OCI-M1 (cell line): ENCODE data around the gene SHISAL1.

Experiments used
- DNase-seq: peaks from one replicate; lab custom pipeline; 2025; lab: John Stamatoyannopoulos, UW

Gene SHISAL1

DNA sequence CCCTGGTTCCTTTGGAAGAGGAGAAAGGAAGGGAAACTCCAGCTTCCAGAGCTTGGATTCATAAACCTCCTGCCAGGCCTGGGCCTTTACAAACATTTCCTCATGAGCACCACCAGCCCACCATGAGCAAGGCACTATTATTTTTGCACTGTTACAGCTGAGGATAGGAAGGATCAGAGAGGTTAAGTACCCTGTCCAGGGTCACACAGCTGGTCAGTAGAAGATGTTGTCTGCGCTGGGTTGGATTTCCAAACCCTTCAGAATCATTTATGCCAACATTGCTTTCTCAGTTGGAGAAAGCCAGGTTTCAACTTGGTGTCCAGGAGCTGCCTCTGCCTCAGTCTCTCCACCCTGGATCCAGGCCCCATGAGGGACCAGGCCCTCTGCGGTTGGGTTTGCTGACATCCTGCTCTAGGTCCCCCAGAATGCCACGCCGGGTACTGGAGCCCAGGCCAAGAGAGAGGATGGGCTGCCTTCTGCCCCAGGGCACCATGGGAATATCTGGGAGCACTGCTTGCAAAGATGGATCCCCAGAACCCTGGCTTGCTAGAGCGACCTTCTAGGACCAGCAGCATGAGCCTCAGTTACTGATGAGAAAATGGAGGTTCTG lies 29.7 kb upstream of the SHISAL1 start:
- DNase-seq: no peak

- DNase-seq: no peak
Observed at GRCh38 chr22:44341431-44342346, 28.9 kb upstream of the SHISAL1 start.

GRCh38 chr22:44340271-44341239 lies 27.8 kb upstream of the SHISAL1 start:
- DNase-seq: no peak

- DNase-seq: no peak
Observed at GRCh38 chr22:44338906-44339305, 26.2 kb upstream of the SHISAL1 start.

- DNase-seq: no peak
Observed at GRCh38 chr22:44338177-44338810, 25.5 kb upstream of the SHISAL1 start.

GRCh38 chr22:44337678-44338004 lies 24.9 kb upstream of the SHISAL1 start:
- peak; percentile 2 for DNase-seq

DNA sequence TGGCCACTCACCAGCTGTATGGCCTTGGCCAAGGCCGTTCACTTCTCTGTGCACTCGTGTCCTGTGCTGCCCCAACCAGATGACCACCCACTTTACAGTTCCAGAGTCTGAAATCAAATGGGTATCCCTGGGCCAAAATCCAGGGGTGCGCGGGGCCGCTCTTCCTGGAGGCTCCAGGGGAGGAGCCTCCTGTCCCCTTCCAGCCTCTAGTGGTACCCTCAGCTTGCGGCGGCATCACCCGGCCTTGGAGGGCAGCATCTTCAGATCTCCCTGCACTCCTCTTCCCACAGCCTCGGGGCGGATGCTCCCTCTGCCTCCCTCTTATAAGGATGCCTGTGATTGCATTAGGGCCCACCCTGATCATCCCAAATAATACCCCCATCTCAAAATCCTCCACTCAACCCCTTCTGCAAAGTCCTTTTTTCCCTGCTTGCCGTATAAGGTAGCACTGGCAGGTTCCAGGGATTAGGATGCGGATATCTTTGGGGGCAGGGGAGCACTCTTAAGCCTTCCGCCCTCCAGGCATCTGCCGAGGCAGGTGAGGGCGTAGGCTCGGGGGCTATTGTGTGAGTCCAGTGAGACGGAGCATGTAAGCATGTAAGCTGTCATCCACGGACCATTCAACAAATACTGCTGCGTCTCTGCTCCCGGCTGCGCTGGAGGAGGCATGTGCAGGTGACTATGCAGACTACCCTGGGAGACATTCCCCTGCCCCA lies 24.4 kb upstream of the SHISAL1 start:
- no peak for DNase-seq

GRCh38 chr22:44335903-44336803 lies 23.4 kb upstream of the SHISAL1 start:
- no peak for DNase-seq

DNA sequence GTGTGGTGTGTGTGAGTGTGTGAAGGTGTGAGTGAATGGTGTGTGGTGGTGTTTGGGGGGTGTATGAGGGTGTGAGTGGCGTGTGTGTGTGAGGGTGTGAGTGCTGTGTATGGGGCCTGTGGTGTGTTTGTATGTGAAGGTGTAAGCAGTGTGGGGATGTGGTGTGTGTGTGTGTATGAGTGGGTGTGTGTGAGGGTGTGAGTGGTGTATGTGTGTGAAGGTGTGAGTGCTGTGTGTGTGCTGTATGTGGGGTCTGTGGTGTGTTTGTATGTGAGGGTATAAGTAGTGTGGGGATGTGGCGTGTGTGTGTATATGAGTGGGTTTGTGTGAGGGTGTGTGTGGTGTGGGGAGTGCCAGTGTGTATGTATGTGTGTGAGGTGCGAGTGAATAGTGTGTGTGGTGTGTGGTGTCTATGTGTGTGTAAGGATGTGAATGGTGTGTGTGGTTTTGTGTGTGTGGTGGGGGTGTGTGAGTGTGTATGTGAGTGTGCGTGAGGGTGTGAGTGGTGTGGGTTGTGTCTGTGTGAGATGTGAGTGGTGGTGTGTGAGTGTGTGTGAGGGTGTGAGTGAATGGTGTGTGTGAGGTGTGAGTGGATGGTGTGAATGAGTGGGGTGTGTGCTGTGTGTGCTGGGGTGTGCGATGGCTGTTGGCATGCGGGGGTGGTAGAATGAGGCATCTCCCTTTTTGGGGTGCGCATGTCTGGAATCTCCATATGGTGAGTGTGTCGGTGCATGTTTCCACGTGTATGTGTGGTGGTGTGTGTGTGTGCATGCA lies 22.5 kb upstream of the SHISAL1 start:
- DNase-seq: no peak

DNA sequence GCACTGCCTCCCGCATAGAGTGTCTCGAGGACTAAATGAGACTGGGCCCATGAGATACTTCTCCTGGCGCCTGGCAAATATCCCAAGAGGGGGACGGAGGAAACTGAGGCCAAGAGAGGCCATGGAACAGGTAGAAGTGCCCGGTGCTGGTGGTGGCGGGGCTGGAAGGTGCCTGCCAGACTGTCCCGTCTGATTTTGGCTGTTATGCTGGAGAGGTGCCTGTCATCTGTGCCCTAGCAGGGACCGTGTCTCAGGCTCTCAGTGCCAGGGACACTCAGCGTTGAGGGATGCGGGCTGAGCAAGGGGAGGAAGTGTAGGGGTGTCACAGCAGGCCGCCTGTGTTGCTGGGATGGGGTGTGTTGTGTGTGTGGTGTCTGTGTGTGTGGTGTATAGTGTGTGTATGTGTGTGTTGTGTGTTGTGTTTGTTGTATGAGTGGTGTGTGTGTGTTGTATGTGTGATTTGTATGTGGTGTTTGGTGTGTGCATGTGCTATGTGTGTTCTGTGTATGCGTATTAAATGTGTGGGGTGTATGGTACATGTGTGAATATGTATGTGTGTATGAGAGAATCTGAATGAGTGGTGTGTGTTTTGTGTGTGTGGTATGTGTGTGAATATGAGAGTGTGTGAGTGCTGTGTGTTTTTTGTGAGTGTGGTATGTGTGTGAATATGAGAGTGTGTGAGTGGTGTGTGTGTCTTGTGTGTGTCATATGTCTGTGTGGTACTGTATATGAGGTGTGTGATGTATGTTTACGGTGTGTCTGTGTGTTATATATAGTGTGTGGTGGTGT lies 21.3 kb upstream of the SHISAL1 start:
- DNase-seq: no peak

DNA sequence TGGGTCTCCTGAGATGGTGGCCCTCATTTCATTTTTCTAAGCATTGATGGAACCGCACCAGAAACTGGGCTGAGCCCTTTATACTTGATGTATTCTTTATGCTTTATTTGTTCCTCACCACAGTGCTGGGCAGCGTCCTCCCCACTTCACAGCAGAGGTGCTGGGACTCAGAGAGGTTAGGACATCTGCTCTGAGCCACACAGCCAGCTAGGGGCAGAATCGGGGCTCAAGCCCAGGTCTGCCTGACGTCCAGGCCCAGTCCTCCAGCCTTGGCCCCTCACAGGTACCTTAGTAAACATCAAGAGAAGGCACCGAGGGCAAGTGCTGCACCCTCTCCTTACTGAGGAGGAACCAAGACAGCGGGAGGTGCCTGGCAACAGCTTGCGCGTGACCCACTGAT lies 20.2 kb upstream of the SHISAL1 start:
- DNase-seq: no peak

DNA sequence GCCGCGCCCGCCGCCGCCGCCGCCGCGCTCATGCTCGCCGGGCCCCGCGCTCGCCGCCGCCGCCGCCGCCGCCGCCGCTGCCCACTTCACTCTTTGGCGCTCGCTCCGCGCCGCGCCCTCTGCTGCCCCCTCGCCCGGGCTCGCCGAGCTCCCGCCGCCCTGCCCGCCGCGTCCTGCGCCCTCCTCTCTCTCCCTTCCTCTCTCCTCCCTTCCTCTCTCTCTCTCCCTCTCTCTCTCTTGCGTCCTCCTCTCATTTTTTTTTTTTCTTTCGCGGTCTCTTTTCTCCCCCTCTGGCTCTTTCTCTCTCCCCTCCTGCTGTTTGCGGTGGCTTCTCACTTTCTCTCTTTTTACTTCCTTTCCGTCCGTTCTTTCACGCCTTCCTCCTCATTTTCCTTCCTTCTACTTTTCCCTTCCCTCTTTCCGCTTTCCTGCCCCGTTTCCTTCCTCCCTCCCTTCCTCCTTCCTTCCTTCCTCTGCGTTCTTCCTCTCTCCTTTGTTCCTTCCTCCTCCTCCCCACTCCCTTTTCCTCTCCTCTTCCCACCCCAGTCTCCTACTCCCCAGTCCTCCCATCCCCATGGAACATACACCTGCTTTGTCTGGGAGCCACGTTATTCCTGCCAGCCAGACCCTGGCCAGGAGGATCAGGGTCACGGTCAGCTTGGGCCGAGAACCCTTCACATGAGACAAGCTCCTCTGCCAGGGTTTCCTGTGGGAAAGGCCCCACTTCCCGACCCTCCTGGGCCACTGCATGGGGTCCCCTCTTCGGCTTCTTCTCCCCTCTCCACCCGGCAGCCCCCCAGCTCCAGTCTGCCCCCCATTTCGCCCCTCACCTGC lies 19.3 kb upstream of the SHISAL1 start:
- DNase-seq: no peak

DNA sequence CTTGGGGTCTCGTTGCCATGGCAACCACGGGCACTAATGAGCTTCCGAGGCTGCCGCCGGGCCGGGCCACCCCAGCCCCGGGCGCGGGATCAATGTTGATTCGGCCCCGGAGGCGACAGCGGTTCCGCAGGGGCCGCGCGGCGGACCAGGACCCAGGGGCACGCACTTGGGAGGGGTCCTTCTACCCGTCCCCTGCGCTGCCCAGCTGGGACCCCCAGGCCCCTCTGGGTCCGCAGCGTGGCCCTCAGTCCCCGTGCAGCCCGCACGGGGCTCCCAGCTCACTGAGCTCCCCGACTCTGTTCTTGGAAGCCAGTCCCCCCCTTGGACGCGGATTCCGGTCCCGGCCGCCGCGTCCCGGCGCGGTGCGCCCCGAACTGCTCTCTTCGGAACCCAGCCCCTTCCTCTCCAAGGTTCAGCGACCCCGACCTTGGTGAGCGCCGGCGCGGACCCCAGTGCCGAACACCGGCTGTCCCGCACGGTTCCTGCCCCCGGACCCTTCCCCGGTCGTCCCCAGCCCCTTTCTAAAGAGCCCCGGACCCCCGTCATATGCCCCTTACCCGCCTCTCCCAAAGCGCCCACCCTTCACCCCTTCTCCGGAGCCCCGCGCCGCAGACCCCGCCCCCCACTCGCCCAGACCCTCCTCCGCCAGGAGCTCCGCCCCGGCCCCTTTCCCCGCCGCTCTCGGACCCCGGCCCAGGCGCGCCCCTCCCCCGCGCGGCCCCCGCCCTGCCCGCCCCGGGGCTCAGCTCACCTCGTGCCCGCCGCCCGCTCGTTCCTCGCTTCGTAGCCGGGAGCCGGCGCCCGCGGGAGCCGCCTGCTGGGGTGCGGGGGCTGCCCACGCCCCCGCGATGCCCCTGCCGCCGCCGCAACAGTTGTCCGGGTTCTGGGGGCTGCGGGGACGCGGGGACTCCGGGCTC lies 18.3 kb upstream of the SHISAL1 start:
- DNase-seq: no peak

GRCh38 chr22:44330188-44330743 lies 17.5 kb upstream of the SHISAL1 start:
- no peak for DNase-seq

GRCh38 chr22:44329179-44329796 lies 16.5 kb upstream of the SHISAL1 start:
- peak; percentile 8 for DNase-seq

DNA sequence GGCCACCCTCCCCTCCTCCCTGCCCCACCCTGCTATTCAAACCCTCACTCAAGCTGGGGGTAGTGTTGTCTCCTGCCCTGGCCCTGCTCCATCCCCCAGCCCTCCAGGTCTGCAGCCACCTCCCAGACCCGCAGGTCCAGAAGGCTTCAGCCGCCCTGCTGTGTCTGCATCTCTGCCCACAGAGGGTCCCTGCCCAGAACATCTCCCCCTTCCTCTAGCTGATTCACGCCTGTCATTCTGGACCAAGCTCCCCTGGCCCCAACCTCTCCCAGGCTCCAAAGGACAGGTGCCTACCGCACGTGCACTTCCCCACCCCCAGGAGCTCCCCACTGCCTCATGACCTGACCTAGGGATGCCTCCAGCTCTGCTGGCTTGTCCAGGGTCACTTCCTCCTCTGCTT lies 16.0 kb upstream of the SHISAL1 start:
- DNase-seq: no peak
